GM13976 (cell line): ENCODE measurements around the gene SHB.

ENCODE experiments used
- DNase-seq: peaks from one replicate; pipeline ENCODE4 v3.0.0; 2012; ENCODE audit warnings: low spot score
- in situ Hi-C: fragments of 300-500 bp; cut with MboI; formaldehyde crosslinking; loops from one replicate; pipeline ENCODE4 v1.12.0; 2022; ENCODE audit warnings: low sequenced_read_pairs, mixed read lengths, inconsistent platforms; ENCODE audit not compliant: unreplicated experiment
- TF ChIP-seq, protein P1 (sequence below): IDR thresholded peaks from 2 replicates; pipeline ENCODE4 v1.5.1; 2012; ENCODE audit warnings: borderline replicate concordance, mild to moderate bottlenecking; ENCODE audit not compliant: insufficient read depth; ENCODE audit errors: extremely low read depth, missing control alignments, control extremely low read depth

The SHB gene

DNA sequence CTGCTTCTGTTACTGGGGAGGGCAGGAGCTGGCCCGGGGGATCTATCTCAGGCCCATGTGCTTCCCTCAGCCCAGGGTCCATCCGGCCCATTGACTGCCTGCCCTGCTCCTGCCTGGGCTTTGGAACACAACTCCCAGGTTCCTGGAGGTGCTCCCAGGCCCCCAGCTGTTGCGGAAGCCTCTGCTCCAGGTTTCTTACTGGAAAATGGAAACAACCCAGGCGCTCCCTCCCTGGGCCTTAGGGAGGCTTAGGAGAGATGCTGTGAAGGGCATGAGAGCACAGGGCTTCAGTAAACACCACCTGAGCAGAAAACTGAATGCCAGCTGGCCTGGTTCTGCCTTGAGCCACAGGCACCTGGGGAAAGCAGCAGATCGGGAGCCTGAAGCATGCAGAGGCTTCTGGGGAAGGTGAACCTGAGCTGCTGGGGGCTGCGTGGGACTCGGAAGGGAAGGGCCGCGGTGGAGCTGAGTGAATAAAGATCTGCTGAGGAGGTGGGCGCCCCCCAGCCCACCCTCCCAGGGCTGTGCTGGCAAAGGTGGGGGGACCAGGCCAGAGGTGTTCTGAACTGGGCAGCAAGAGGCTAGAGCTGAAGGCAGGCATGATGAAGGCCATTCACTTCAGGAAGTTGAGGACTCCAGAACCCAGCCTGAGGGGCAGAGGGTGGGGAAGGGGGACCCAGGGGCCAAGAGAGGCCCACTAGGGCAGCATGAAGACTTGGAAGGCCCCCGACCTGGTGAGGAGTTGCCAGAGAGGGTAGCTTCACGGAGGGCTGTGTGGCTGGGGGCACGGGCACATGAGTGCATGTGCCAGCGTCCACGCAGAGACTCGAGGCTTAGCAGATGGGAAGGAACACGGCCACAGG lies 64.8 kb downstream of the SHB start:
- in situ Hi-C loops, result no loop called here
- no peak for DNase-seq
- TF ChIP-seq, protein P1, sequence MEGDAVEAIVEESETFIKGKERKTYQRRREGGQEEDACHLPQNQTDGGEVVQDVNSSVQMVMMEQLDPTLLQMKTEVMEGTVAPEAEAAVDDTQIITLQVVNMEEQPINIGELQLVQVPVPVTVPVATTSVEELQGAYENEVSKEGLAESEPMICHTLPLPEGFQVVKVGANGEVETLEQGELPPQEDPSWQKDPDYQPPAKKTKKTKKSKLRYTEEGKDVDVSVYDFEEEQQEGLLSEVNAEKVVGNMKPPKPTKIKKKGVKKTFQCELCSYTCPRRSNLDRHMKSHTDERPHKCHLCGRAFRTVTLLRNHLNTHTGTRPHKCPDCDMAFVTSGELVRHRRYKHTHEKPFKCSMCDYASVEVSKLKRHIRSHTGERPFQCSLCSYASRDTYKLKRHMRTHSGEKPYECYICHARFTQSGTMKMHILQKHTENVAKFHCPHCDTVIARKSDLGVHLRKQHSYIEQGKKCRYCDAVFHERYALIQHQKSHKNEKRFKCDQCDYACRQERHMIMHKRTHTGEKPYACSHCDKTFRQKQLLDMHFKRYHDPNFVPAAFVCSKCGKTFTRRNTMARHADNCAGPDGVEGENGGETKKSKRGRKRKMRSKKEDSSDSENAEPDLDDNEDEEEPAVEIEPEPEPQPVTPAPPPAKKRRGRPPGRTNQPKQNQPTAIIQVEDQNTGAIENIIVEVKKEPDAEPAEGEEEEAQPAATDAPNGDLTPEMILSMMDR, result no peak

DNA sequence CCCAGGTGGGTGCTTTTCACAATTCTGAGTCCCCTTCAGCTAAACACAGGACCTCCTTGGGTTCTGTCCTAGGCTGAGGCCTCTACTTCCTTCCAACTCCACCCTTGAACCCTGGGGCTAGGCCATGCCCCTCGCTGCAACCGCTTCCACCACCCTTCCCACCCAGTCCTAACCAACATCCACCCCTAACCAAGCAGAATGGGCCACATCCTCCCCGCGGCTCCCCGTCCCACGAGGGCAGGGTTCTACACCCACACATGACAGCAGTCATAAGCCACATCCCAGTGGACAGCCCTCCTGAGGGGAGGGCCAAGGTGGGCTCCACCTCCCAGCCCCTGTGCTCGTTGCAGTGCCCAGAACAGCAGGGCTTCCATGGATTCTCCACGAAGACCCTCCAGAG lies 65.8 kb downstream of the SHB start:
- TF ChIP-seq, protein P1, result no peak
- in situ Hi-C loops, result no loop called here
- DNase-seq, result no peak

DNA sequence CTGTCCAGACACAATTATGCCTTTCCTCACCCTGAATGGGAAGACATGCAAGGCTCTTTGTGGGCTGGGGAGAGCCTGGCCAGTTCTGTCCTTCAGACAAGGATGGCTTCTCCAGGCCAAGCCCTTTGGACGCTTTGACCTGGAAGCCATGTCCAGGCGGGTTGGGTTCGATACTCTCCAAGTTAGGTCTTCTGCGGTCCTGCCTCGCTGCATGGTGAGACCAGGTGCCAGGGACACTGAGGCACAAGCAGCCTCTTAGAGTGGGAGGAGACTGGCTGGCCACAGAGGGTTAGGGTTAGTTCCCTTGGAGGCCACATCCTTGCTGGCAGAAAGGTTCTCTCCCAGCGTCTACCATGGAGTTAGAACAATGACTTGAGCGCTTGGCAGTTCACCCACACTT lies 67.6 kb downstream of the SHB start:
- TF ChIP-seq, protein P1, result no peak
- DNase-seq, result no peak
- in situ Hi-C loops, result no loop called here

DNA sequence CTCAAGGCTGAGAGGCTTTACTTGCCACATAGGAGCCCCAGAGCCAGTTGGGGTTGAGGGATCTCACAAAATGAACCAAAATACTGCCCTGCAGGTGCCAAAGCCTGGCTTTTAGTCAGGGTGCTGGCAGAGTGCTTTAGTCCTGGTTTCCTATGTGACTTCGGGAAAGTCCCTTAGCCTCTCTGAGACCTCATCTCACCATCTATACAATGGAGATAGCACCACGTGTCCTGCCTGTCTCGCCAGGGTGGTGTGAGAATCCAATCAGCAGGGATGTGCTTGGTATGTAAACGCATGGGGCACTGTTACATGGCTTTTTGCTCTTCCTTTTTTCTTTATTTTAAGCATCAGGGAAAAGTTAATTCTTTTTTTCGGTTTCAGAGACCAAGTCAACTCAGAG lies 68.3 kb downstream of the SHB start:
- in situ Hi-C loops, result no loop called here
- TF ChIP-seq, protein P1, result no peak
- no peak for DNase-seq

DNA sequence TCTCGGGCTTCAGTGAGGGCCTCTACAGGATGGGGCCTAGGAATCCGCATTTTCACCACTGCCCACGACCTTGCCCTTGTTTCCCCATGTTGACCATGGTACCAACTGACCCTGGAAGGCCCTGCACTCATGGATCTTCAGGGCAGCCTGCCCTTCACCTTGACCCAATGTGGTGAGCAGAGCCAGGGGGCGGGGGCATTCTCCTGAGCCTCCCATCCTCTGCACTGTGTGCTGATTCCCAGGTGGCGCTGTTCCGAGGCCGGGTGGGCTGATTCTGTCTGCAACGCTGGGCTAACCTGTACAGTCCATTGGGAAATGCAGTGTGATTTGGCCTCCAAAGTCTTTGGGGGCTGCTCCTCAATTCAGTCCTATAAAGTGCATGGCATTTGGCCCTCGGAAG lies 68.7 kb downstream of the SHB start:
- in situ Hi-C loops, result no loop called here
- TF ChIP-seq, protein P1, result no peak
- DNase-seq, result no peak

DNA sequence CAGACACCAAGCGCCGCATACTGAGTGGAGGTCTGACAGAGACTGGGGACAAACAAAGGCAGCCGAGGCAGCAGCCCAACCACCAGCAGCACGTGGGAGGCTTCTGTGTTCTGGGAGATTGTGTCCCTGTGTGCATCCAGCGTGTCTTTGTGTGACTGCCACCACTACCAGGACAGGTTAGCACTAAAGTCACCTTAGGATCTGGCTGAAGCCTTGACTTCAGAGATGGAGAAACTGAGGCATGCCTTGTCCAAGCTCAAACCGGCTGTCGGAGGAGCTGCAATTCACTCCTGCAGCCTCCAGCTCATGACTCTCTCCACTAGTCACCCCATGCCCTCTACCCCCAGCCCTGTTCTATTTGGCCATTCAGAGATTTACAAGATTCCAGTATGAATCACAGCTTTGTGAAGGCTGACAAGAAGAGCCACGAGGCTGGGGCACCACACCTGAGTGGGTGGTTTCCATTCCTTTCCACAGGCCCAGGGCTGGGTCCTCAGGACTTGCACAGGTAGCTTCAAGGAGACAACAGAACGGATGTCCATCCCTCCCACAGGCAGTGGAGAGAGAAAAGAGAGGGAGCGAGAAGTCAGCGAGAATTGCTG lies 69.3 kb downstream of the SHB start:
- no peak for DNase-seq
- TF ChIP-seq, protein P1, result no peak
- in situ Hi-C loops, result no loop called here
